Neural cell (in vitro differentiated cells): ENCODE results near the gene TNPO2. TPM values are rescaled to one million over a fixed set of nuclear protein-coding genes. Genes with fewer than 3 reads are reported as not detected.

Experiments
- H2AFZ ChIP-seq: fragments of 200-600, 300-800 bp; sonication (generic), shearing (Covaris generic); 2 replicates; pipeline ENCODE4 v1.6.0; 2014; ENCODE audit warnings: low read depth, mild to moderate bottlenecking, antibody characterized with exemption, low read length, moderate library complexity
- H3F3A ChIP-seq: fragments of 200-600 bp; shearing (Covaris generic); 2 replicates; pipeline ENCODE4 v1.6.1; 2016; ENCODE audit warnings: mild to moderate bottlenecking, moderate library complexity, mixed read lengths, antibody characterized with exemption, low read length; ENCODE audit not compliant: insufficient read depth, poor library complexity, severe bottlenecking
- H3K27ac ChIP-seq: fragments of 200-600, 300-800 bp; sonication (generic), shearing (Covaris generic); 2 replicates; pipeline ENCODE4 v1.5.1; 2014; ENCODE audit warnings: mild to moderate bottlenecking, low read length, moderate library complexity
- H3K27me3 ChIP-seq: fragments of 300-800, 200-600 bp; sonication (generic), shearing (Covaris generic); 2 replicates; pipeline ENCODE4 v1.6.0; 2014; ENCODE audit warnings: mild to moderate bottlenecking, low read depth, low read length, moderate library complexity; ENCODE audit not compliant: insufficient read depth
- H3K36me3 ChIP-seq: fragments of 300-800, 200-600 bp; sonication (generic), shearing (Covaris generic); 2 replicates; pipeline ENCODE4 v1.5.1; 2014; ENCODE audit warnings: mild to moderate bottlenecking, antibody characterized with exemption, low read length, moderate library complexity; ENCODE audit not compliant: insufficient read depth
- H3K4me2 ChIP-seq: fragments of 300-800, 200-600 bp; sonication (generic), shearing (Covaris generic); 2 replicates; pipeline ENCODE4 v1.6.0; 2014; ENCODE audit warnings: mild to moderate bottlenecking, low read length
- H3K4me3 ChIP-seq: fragments of 300-800, 200-600 bp; sonication (generic), shearing (Covaris generic); 2 replicates; pipeline ENCODE4 v1.5.1; 2014; ENCODE audit warnings: mild to moderate bottlenecking, low read length, moderate library complexity
- H3K79me2 ChIP-seq: fragments of 200-600 bp; shearing (Covaris generic); replicated peaks from 2 replicates; pipeline ENCODE4 v1.6.0; 2014; ENCODE audit warnings: mild to moderate bottlenecking, low read length, moderate library complexity; ENCODE audit not compliant: insufficient read depth
- H3K9ac ChIP-seq: fragments of 300-800, 200-600 bp; sonication (generic), shearing (Covaris generic); 2 replicates; pipeline ENCODE4 v1.6.1; 2016; ENCODE audit warnings: mild to moderate bottlenecking, low read length, mixed read lengths
- H3K9me2 ChIP-seq: fragments of 200-600 bp; shearing (Covaris generic); 2 replicates; pipeline ENCODE4 v1.6.1; 2016; ENCODE audit warnings: mild to moderate bottlenecking, low read length, mixed read lengths; ENCODE audit not compliant: insufficient read depth
- H3K9me3 ChIP-seq: fragments of 200-600, 300-800 bp; sonication (generic), shearing (Covaris generic); 2 replicates; pipeline ENCODE4 v1.6.1; 2016; ENCODE audit warnings: mild to moderate bottlenecking, mixed run types, low read length, moderate library complexity, mixed read lengths
- H4K20me1 ChIP-seq: fragments of 200-600 bp; shearing (Covaris generic); 2 replicates; pipeline ENCODE4 v1.6.1; 2016; ENCODE audit warnings: mild to moderate bottlenecking, mixed run types; ENCODE audit not compliant: insufficient read depth
- EP300 ChIP-seq: fragments of 450-650 bp; conservative IDR thresholded peaks from 2 replicates; pipeline ENCODE4 v1.6.1; 2014; ENCODE audit warnings: antibody characterized with exemption, mild to moderate bottlenecking, moderate library complexity; ENCODE audit not compliant: poor library complexity, severe bottlenecking
- EZH2 ChIP-seq: fragments of 200-600, 300-800 bp; shearing (Covaris generic), sonication (generic); IDR thresholded peaks from 2 replicates; pipeline ENCODE4 v1.6.1; 2014; ENCODE audit warnings: antibody characterized with exemption, low read length, borderline replicate concordance, mild to moderate bottlenecking; ENCODE audit not compliant: insufficient read depth, poor library complexity, severe bottlenecking
- MXI1 ChIP-seq: fragments of 450-650 bp; conservative IDR thresholded peaks from 2 replicates; pipeline ENCODE4 v1.6.1; 2014; ENCODE audit warnings: antibody characterized with exemption, mild to moderate bottlenecking; ENCODE audit not compliant: poor library complexity, severe bottlenecking
- POLR2AphosphoS5 ChIP-seq: IDR thresholded peaks from 2 replicates; pipeline ENCODE4 v1.6.1; 2012
- RAD21 ChIP-seq: fragments of 450-650 bp; conservative IDR thresholded peaks from 2 replicates; pipeline ENCODE4 v1.6.1; 2014; ENCODE audit warnings: antibody characterized with exemption, mild to moderate bottlenecking, moderate library complexity
- SMC3 ChIP-seq: fragments of 450-650 bp; conservative IDR thresholded peaks from 2 replicates; pipeline ENCODE4 v1.6.1; 2014; ENCODE audit warnings: antibody characterized with exemption, mild to moderate bottlenecking, moderate library complexity; ENCODE audit not compliant: poor library complexity
- TAF1 ChIP-seq: IDR thresholded peaks from 2 replicates; pipeline ENCODE4 v1.6.1; 2012; ENCODE audit warnings: low read depth
- polyA plus RNA-seq: library from polyadenylated mRNA; depleted of rRNA; stranded (reverse); fragments of >200 nt; gene quantifications from 2 replicates; pipeline ENCODE4 v1.2.3, GENCODE V29; 2014
- TF ChIP-seq, protein P1 (sequence below): fragments of 450-650 bp; IDR thresholded peaks from 2 replicates; pipeline ENCODE4 v1.5.1; 2014; ENCODE audit warnings: antibody characterized with exemption, mild to moderate bottlenecking, moderate library complexity; ENCODE audit not compliant: poor library complexity, severe bottlenecking
- TF ChIP-seq, protein P2 (sequence below): IDR thresholded peaks from 2 replicates; pipeline ENCODE4 v1.6.1; 2012; ENCODE audit warnings: borderline replicate concordance

TNPO2 gene
- polyA plus RNA-seq, 1 donor from 2014 or later, result 98.6 TPM

GRCh38 chr19:12665671-12666264 is 58.0 kb downstream of the TNPO2 start:
- Histone ChIP-seq H3K9me3 (no peaks in the 10 kb centered on the region), H3K27me3 (no peaks in the 10 kb centered on the region), H4K20me1 (no peaks in the 10 kb centered on the region), H3K4me3 (peak overlapping the region; percentile 87), H3K36me3 (no peaks in the 10 kb centered on the region), H3K4me2 (peak overlapping the region; percentile 78), H3K79me2 (peaks cover 29% of the 10 kb centered on the region), H3K27ac (no peak overlapping the region), H3F3A (no peaks in the 10 kb centered on the region), H2AFZ (peak overlapping the region; percentile 75), H3K9ac (peak overlapping the region; percentile 81), H3K9me2 (no peaks in the 10 kb centered on the region)
- TF ChIP-seq POLR2AphosphoS5 (no peak), EZH2 (no peak)
- TF ChIP-seq, protein P1, sequence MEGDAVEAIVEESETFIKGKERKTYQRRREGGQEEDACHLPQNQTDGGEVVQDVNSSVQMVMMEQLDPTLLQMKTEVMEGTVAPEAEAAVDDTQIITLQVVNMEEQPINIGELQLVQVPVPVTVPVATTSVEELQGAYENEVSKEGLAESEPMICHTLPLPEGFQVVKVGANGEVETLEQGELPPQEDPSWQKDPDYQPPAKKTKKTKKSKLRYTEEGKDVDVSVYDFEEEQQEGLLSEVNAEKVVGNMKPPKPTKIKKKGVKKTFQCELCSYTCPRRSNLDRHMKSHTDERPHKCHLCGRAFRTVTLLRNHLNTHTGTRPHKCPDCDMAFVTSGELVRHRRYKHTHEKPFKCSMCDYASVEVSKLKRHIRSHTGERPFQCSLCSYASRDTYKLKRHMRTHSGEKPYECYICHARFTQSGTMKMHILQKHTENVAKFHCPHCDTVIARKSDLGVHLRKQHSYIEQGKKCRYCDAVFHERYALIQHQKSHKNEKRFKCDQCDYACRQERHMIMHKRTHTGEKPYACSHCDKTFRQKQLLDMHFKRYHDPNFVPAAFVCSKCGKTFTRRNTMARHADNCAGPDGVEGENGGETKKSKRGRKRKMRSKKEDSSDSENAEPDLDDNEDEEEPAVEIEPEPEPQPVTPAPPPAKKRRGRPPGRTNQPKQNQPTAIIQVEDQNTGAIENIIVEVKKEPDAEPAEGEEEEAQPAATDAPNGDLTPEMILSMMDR, result no peak

- H3K4me3 ChIP-seq, result peak overlapping the region; percentile 87
- H3K9ac ChIP-seq, result no peak overlapping the region
- no peak overlapping the region for H2AFZ ChIP-seq
- H3F3A ChIP-seq, result no peaks in the 10 kb centered on the region
- H3K36me3 ChIP-seq, result no peaks in the 10 kb centered on the region
- no peaks in the 10 kb centered on the region for H3K27me3 ChIP-seq
- no peaks in the 10 kb centered on the region for H4K20me1 ChIP-seq
- H3K27ac ChIP-seq, result no peak overlapping the region
- H3K79me2 ChIP-seq, result peaks cover 29% of the 10 kb centered on the region
- no peak overlapping the region for H3K4me2 ChIP-seq
- no peaks in the 10 kb centered on the region for H3K9me3 ChIP-seq
- TF ChIP-seq POLR2AphosphoS5, result no peak
- TF ChIP-seq, protein P1, result no peak
- no peak for TF ChIP-seq TAF1
- no peak for TF ChIP-seq RAD21
- TF ChIP-seq, protein P2, sequence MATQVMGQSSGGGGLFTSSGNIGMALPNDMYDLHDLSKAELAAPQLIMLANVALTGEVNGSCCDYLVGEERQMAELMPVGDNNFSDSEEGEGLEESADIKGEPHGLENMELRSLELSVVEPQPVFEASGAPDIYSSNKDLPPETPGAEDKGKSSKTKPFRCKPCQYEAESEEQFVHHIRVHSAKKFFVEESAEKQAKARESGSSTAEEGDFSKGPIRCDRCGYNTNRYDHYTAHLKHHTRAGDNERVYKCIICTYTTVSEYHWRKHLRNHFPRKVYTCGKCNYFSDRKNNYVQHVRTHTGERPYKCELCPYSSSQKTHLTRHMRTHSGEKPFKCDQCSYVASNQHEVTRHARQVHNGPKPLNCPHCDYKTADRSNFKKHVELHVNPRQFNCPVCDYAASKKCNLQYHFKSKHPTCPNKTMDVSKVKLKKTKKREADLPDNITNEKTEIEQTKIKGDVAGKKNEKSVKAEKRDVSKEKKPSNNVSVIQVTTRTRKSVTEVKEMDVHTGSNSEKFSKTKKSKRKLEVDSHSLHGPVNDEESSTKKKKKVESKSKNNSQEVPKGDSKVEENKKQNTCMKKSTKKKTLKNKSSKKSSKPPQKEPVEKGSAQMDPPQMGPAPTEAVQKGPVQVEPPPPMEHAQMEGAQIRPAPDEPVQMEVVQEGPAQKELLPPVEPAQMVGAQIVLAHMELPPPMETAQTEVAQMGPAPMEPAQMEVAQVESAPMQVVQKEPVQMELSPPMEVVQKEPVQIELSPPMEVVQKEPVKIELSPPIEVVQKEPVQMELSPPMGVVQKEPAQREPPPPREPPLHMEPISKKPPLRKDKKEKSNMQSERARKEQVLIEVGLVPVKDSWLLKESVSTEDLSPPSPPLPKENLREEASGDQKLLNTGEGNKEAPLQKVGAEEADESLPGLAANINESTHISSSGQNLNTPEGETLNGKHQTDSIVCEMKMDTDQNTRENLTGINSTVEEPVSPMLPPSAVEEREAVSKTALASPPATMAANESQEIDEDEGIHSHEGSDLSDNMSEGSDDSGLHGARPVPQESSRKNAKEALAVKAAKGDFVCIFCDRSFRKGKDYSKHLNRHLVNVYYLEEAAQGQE, result no peak
- no peak for TF ChIP-seq EP300
- TF ChIP-seq MXI1, result no peak
- no peak for TF ChIP-seq SMC3
- TF ChIP-seq EZH2, result no peak
- H3K9me2 ChIP-seq, result no peaks in the 10 kb centered on the region
Observed at GRCh38 chr19:12665281-12665573, 58.5 kb downstream of the TNPO2 start.
